ENCODE data around the gene ITIH3. TPM values are rescaled to one million over a fixed set of nuclear protein-coding genes. Genes with fewer than 3 reads are reported as not detected.

Gene ITIH3
- total RNA-seq, 1 donor from 2014 or later: not detected

DNA sequence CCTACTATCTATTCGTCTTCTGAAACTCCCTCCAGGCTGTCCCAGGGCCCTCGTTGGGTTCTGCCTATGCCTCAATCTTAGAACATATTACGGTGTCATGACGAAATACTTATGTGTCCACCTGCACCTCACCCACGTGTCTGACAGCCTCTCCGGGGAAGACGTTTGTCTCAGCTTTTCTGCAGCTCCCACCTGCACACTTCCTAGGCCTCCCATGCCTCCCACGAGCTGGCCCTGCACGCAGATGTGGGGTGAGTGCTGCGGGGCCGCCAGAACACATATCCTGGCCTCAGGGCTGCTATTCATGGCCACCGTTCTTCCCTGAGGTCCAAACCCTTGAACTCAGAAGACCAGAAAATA is 47.4 kb downstream of the ITIH3 start:
- intact Hi-C loops (cut with micrococcal nuclease): no loop called here
- H3K27ac Mint-ChIP-seq: no peak overlapping the region
- no peak for DNase-seq (ENCODE audit: low spot score)
- no peak overlapping the region for H3K4me3 Mint-ChIP-seq (ENCODE audit: low read depth)
- no peaks in the 10 kb centered on the region for H3K36me3 Mint-ChIP-seq (ENCODE audit: low read depth)
- peaks cover 15% of the 10 kb centered on the region for H3K4me1 Mint-ChIP-seq (ENCODE audit: low read depth)
- no peaks in the 10 kb centered on the region for H3K9me3 Mint-ChIP-seq
- no peaks in the 10 kb centered on the region for H3K27me3 Mint-ChIP-seq (ENCODE audit: low read depth)

- no peak overlapping the region for H3K4me3 Mint-ChIP-seq (ENCODE audit: low read depth)
- intact Hi-C loops (cut with micrococcal nuclease): no loop called here
- no peaks in the 10 kb centered on the region for H3K36me3 Mint-ChIP-seq (ENCODE audit: low read depth)
- no peak overlapping the region for H3K27ac Mint-ChIP-seq
- H3K27me3 Mint-ChIP-seq (ENCODE audit: low read depth): no peaks in the 10 kb centered on the region
- peaks cover 15% of the 10 kb centered on the region for H3K4me1 Mint-ChIP-seq (ENCODE audit: low read depth)
- no peaks in the 10 kb centered on the region for H3K9me3 Mint-ChIP-seq
- no peak for DNase-seq (ENCODE audit: low spot score)
Observed at GRCh38 chr3:52842424-52842823, 47.8 kb downstream of the ITIH3 start.

GRCh38 chr3:52843108-52843865 is 48.7 kb downstream of the ITIH3 start:
- no peak overlapping the region for H3K27ac Mint-ChIP-seq

DNA sequence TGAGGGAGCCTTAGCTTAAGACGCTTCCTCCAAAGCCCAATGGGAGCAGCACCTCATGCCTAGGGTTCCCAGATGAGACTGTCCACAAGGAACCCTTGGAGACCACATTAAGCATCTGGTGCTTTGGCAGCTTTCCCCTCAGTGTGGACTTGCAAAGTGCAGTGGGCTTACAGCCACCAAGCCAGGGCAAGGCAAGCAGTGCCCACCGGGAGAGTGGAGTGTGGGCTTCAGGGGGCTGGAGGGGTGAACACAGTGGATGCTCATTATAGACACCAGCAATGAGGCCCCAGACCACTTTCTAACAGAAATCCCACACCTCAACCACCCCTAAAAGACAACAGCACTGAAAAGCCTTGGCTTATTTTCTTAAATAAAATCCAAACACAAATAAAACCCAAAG is 49.3 kb downstream of the ITIH3 start:
- DNase-seq (ENCODE audit: low spot score): no peak
- no peaks in the 10 kb centered on the region for H3K27me3 Mint-ChIP-seq (ENCODE audit: low read depth)
- H3K4me3 Mint-ChIP-seq (ENCODE audit: low read depth): no peak overlapping the region
- H3K27ac Mint-ChIP-seq: no peak overlapping the region
- intact Hi-C loops (cut with micrococcal nuclease): no loop called here
- no peaks in the 10 kb centered on the region for H3K9me3 Mint-ChIP-seq
- H3K4me1 Mint-ChIP-seq (ENCODE audit: low read depth): peaks cover 7% of the 10 kb centered on the region
- H3K36me3 Mint-ChIP-seq (ENCODE audit: low read depth): no peaks in the 10 kb centered on the region

More at GRCh38 chr3:52843108-52843865, 48.7 kb downstream of the ITIH3 start:
- intact Hi-C loops (cut with micrococcal nuclease): no loop called here
- Mint-ChIP-seq H3K4me3 (ENCODE audit: low read depth) (no peak overlapping the region), H3K4me1 (ENCODE audit: low read depth) (peaks cover 11% of the 10 kb centered on the region), H3K9me3 (no peaks in the 10 kb centered on the region), H3K36me3 (ENCODE audit: low read depth) (no peaks in the 10 kb centered on the region), H3K27me3 (ENCODE audit: low read depth) (no peaks in the 10 kb centered on the region)
- DNase-seq (ENCODE audit: low spot score): no peak

GRCh38 chr3:52844290-52844975 is 49.8 kb downstream of the ITIH3 start:
- H3K9me3 Mint-ChIP-seq: no peaks in the 10 kb centered on the region
- no peak overlapping the region for H3K4me3 Mint-ChIP-seq (ENCODE audit: low read depth)
- no peaks in the 10 kb centered on the region for H3K36me3 Mint-ChIP-seq (ENCODE audit: low read depth)
- H3K27me3 Mint-ChIP-seq (ENCODE audit: low read depth): no peaks in the 10 kb centered on the region
- H3K4me1 Mint-ChIP-seq (ENCODE audit: low read depth): peaks cover 2% of the 10 kb centered on the region
- intact Hi-C loops (cut with micrococcal nuclease): no loop called here
- no peak overlapping the region for H3K27ac Mint-ChIP-seq
- DNase-seq (ENCODE audit: low spot score): no peak

GRCh38 chr3:52845157-52845556 is 50.6 kb downstream of the ITIH3 start:
- Mint-ChIP-seq H3K4me3 (ENCODE audit: low read depth) (no peak overlapping the region), H3K27ac (no peak overlapping the region), H3K9me3 (no peaks in the 10 kb centered on the region), H3K4me1 (ENCODE audit: low read depth) (no peaks in the 10 kb centered on the region), H3K36me3 (ENCODE audit: low read depth) (no peaks in the 10 kb centered on the region), H3K27me3 (ENCODE audit: low read depth) (no peaks in the 10 kb centered on the region)
- DNase-seq (ENCODE audit: low spot score): no peak
- intact Hi-C loops (cut with micrococcal nuclease): no loop called here

DNA sequence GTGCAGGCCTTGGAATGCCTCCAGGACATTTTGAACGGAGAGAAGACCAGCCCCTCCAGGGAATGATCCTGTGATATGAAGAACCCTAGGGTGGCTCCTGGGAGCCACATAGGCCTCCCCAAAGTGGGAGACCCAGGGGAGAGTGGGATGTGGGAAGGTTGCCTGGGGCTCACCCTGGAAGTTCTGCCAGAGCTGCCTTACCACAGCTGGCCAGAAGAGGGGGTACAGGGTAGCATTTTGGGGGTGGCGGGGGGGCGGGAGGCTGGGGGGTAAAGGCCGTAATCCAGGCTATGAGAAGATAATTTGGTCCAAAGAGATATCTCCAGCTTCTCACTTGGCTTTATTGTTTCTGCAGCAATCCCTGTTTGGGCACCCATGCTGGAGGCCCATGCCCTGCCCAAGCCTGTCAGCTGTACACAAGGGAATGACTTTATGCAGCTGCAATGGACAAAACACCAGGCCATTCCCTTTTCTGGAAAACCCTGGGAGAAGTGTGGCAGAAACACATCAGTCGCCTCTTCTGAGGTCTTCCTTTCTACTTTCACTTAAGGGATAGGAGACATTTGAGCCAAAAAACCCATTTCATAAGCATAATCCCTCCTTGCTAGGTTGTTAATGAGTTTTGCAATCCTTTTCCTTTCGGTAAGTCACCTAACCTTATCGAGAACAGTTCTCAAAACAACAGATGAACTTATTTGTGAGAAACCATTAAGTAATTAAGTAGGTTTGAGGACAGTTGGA is 51.3 kb downstream of the ITIH3 start:
- no peaks in the 10 kb centered on the region for H3K9me3 Mint-ChIP-seq
- intact Hi-C loops (cut with micrococcal nuclease): no loop called here
- no peak overlapping the region for H3K4me3 Mint-ChIP-seq (ENCODE audit: low read depth)
- no peak overlapping the region for H3K27ac Mint-ChIP-seq
- no peaks in the 10 kb centered on the region for H3K4me1 Mint-ChIP-seq (ENCODE audit: low read depth)
- H3K36me3 Mint-ChIP-seq (ENCODE audit: low read depth): no peaks in the 10 kb centered on the region
- H3K27me3 Mint-ChIP-seq (ENCODE audit: low read depth): no peaks in the 10 kb centered on the region
- DNase-seq (ENCODE audit: low spot score): no peak

DNA sequence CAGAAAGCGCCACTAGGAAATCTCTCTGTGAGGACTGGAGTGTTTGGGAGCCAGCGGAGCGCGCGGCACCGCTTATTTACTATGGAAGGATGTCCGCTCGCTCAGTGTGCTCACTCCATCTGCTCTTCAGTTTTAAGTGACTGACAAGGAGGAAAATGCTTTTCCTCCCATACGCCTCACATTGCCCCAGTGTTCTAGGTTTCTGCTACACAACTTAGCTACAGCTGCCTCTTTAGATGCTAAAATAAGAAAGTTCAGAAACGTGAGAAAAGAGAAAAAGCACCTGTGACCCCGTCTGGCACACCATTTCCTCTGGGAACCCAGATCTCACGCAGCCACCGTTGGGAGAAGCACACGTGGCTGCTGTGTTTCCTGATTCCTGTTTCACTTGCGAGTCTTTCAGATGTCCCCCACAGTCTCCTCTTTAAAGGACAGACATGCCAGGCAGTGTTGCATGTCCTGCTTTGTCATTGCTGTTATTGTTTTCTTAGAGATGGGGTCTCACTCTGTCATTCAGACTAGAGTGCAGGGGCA is 51.9 kb downstream of the ITIH3 start:
- no peaks in the 10 kb centered on the region for H3K36me3 Mint-ChIP-seq (ENCODE audit: low read depth)
- no peaks in the 10 kb centered on the region for H3K9me3 Mint-ChIP-seq
- no peak overlapping the region for H3K27ac Mint-ChIP-seq

GRCh38 chr3:52847241-52847640 is 52.6 kb downstream of the ITIH3 start:
- Mint-ChIP-seq H3K4me1 (ENCODE audit: low read depth) (no peaks in the 10 kb centered on the region), H3K4me3 (ENCODE audit: low read depth) (no peak overlapping the region), H3K36me3 (ENCODE audit: low read depth) (peaks cover 5% of the 10 kb centered on the region), H3K27me3 (ENCODE audit: low read depth) (no peaks in the 10 kb centered on the region), H3K9me3 (no peaks in the 10 kb centered on the region), H3K27ac (no peak overlapping the region)
- DNase-seq (ENCODE audit: low spot score): no peak
- intact Hi-C loops (cut with micrococcal nuclease): no loop called here

More for the DNA sequence above, 51.9 kb downstream of the ITIH3 start:
- Mint-ChIP-seq H3K4me3 (ENCODE audit: low read depth) (no peak overlapping the region), H3K4me1 (ENCODE audit: low read depth) (no peaks in the 10 kb centered on the region), H3K27me3 (ENCODE audit: low read depth) (no peaks in the 10 kb centered on the region)
- intact Hi-C loops (cut with micrococcal nuclease): no loop called here
- DNase-seq (ENCODE audit: low spot score): no peak

GRCh38 chr3:52847726-52848125 is 53.1 kb downstream of the ITIH3 start:
- intact Hi-C loops (cut with micrococcal nuclease): no loop called here
- Mint-ChIP-seq H3K4me3 (ENCODE audit: low read depth) (no peak overlapping the region), H3K9me3 (no peaks in the 10 kb centered on the region), H3K27me3 (ENCODE audit: low read depth) (no peaks in the 10 kb centered on the region), H3K36me3 (ENCODE audit: low read depth) (peaks cover 5% of the 10 kb centered on the region), H3K4me1 (ENCODE audit: low read depth) (no peaks in the 10 kb centered on the region), H3K27ac (no peak overlapping the region)
- DNase-seq (ENCODE audit: low spot score): no peak

- peaks cover 5% of the 10 kb centered on the region for H3K36me3 Mint-ChIP-seq (ENCODE audit: low read depth)
- H3K4me3 Mint-ChIP-seq (ENCODE audit: low read depth): no peak overlapping the region
- H3K4me1 Mint-ChIP-seq (ENCODE audit: low read depth): no peaks in the 10 kb centered on the region
- no peaks in the 10 kb centered on the region for H3K27me3 Mint-ChIP-seq (ENCODE audit: low read depth)
- intact Hi-C loops (cut with micrococcal nuclease): no loop called here
- no peak overlapping the region for H3K27ac Mint-ChIP-seq
- DNase-seq (ENCODE audit: low spot score): no peak
- no peaks in the 10 kb centered on the region for H3K9me3 Mint-ChIP-seq
Observed at GRCh38 chr3:52848617-52849016, 54.0 kb downstream of the ITIH3 start.

DNA sequence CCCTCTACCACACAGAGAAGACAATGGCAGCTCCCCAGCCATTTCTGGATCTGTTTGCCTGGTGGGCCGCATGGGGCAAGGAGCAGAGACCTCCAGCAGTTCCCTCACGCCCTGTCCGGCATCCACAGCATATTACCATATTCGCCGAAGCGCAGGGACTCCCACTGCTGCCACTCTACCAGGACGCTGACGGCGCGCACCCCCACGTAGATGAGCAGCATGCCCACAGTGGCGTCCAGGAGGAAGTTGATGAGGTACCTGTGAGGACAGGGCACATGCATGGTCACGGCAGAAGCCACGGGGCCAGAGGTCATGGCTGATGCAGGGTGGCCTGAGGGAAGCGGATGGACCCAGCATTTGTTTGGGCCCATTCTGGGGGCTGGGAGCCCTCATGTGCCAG is 55.1 kb downstream of the ITIH3 start:
- Mint-ChIP-seq H3K36me3 (ENCODE audit: low read depth) (peaks cover 5% of the 10 kb centered on the region), H3K4me3 (ENCODE audit: low read depth) (no peak overlapping the region), H3K9me3 (no peaks in the 10 kb centered on the region), H3K27me3 (ENCODE audit: low read depth) (no peaks in the 10 kb centered on the region), H3K27ac (no peak overlapping the region), H3K4me1 (ENCODE audit: low read depth) (no peaks in the 10 kb centered on the region)
- intact Hi-C loops (cut with micrococcal nuclease): loop anchor here (2.0 kb wide), 1 partner anchor 85 kb away; no protein-coding TSS in a partner anchor
- DNase-seq (ENCODE audit: low spot score): no peak

GRCh38 chr3:52851348-52851747 is 56.8 kb downstream of the ITIH3 start:
- peaks cover 5% of the 10 kb centered on the region for H3K36me3 Mint-ChIP-seq (ENCODE audit: low read depth)
- no peaks in the 10 kb centered on the region for H3K27me3 Mint-ChIP-seq (ENCODE audit: low read depth)
- H3K4me3 Mint-ChIP-seq (ENCODE audit: low read depth): no peak overlapping the region
- no peaks in the 10 kb centered on the region for H3K9me3 Mint-ChIP-seq
- H3K27ac Mint-ChIP-seq: no peak overlapping the region
- DNase-seq (ENCODE audit: low spot score): no peak
- intact Hi-C loops (cut with micrococcal nuclease): loop anchor here (1.0 to 2.0 kb wide), 2 partner anchors 83 to 222 kb away; no protein-coding TSS in a partner anchor
- H3K4me1 Mint-ChIP-seq (ENCODE audit: low read depth): no peaks in the 10 kb centered on the region

Measured in activated T-helper 2 cell treated with anti-CD3 and anti-CD28 coated beads, Interferon-gamma antibody, Interleukin-2, Interleukin-4, amounts not matched to agents 10 μg/mL and 5 μg/mL and 100 μg/mL, durations not matched to agents 14 hours and 24 hours and 36 hours (primary cell).